K562 (cell line): ENCODE data around the gene PKLR.

ENCODE experiments used
- CBFB ChIP-seq: sonication (generic); formaldehyde crosslinking; IDR thresholded peaks from 2 replicates; pipeline ENCODE4 v1.4.0; 2020; ENCODE audit warnings: mild to moderate bottlenecking, missing genetic modification reagents
- ZNF766 ChIP-seq: fragments of 200-800 bp; sonication (Bioruptor generic); conservative IDR thresholded peaks from 2 replicates; pipeline ENCODE4 v1.6.1; 2016; ENCODE audit warnings: missing genetic modification characterization, missing compliant biosample characterization

DNA sequence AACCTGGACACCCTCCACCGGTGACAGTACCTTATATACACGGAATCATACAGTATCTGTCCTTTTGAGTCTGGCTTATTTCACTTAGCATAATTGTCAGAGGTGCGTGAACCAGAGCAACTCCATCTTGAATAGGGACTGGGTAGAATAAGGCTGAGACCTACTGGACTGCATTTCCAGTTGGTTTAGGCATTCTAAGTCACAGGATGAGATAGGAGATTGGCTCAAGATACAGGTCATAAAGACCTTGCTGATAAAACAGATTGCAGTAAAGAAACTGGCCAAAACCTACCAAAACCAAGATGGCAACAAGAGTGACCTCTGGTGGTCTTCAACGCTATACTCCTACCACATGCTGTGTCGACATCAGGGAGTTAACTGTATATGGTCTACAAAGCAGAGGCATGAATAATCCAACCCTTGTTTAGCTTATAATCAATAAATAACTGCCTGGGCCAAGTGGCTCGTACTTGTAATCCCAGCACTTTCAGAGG is 6.1 kb upstream of the PKLR start:
- TF ChIP-seq ZNF766 (CRISPR knock-in tag) (peak; percentile 92), CBFB (CRISPR knock-in tag) (no peak)
